PC-9 (cell line): ENCODE measurements around the gene KIFBP. TPM values are rescaled to one million over a fixed set of nuclear protein-coding genes. Genes with fewer than 3 reads are reported as not detected.

Experiments
- BruUV-seq: library from RNA; stranded (reverse); fragments of 400-500 nt; replicated peaks from 2 replicates; lab custom pipeline; 2021; lab: Mats Ljungman, UMichigan
- CTCF ChIA-PET: fragments of 300-600 bp; sonication (Branson Sonifier 250); formaldehyde crosslinking; loops from one replicate; lab custom pipeline; 2022; ENCODE audit warnings: antibody characterized with exemption; lab: Charles Lee
- POLR2A ChIA-PET: fragments of 300-600 bp; sonication (Branson Sonifier 250); formaldehyde crosslinking; loops from one replicate; lab custom pipeline; 2022; ENCODE audit warnings: antibody characterized with exemption; ENCODE audit not compliant: unreplicated experiment; lab: Charles Lee
- DNase-seq, 2 experiments: peaks; one replicate each; pipeline versions ENCODE4 v3.0.0 to v3.0.0-alpha.2; 2015 to 2022; ENCODE audit warnings: mixed read lengths in 1 of 2
- H2AFZ ChIP-seq: fragments of 200-600 bp; sonication (generic); 2 replicates; pipeline ENCODE4 v1.8.1; 2017; ENCODE audit warnings: antibody characterized with exemption
- H3F3A ChIP-seq: fragments of 200-600 bp; sonication (generic); 2 replicates; pipeline ENCODE4 v1.8.1; 2017; ENCODE audit warnings: antibody characterized with exemption, mild to moderate bottlenecking, low read depth; ENCODE audit not compliant: insufficient read depth
- H3K27ac ChIP-seq: fragments of 200-600 bp; sonication (generic); 2 replicates; pipeline ENCODE4 v1.6.1; 2016; ENCODE audit warnings: mixed run types
- H3K27me3 ChIP-seq: fragments of 200-600 bp; sonication (generic); 2 replicates; pipeline ENCODE4 v1.6.1; 2016; ENCODE audit warnings: low read depth, mixed run types; ENCODE audit not compliant: insufficient read depth
- H3K36me3 ChIP-seq: fragments of 200-600 bp; sonication (generic); 2 replicates; pipeline ENCODE4 v1.6.1; 2016; ENCODE audit warnings: low read depth, mixed run types
- H3K4me1 ChIP-seq: fragments of 200-600 bp; sonication (generic); replicated peaks from 2 replicates; pipeline ENCODE4 v1.6.1; 2016; ENCODE audit warnings: mixed run types; ENCODE audit not compliant: insufficient read depth
- H3K4me2 ChIP-seq: fragments of 200-600 bp; sonication (generic); 2 replicates; pipeline ENCODE4 v1.6.1; 2017; ENCODE audit warnings: mixed run types
- H3K4me3 ChIP-seq: fragments of 200-600 bp; sonication (generic); 2 replicates; pipeline ENCODE4 v1.6.1; 2016; ENCODE audit warnings: mixed run types
- H3K79me2 ChIP-seq: fragments of 200-600 bp; sonication (generic); 2 replicates; pipeline ENCODE4 v1.6.1; 2017; ENCODE audit warnings: low read depth, mixed run types
- H3K9me2 ChIP-seq: fragments of 200-600 bp; sonication (generic); 2 replicates; pipeline ENCODE4 v1.8.1; 2017; ENCODE audit warnings: mild to moderate bottlenecking; ENCODE audit not compliant: insufficient read depth
- H3K9me3 ChIP-seq: fragments of 200-600 bp; sonication (generic); 2 replicates; pipeline ENCODE4 v1.8.1; 2016; ENCODE audit warnings: low read depth; ENCODE audit not compliant: insufficient read depth
- H4K20me1 ChIP-seq: fragments of 200-600 bp; sonication (generic); 2 replicates; pipeline ENCODE4 v1.8.1; 2017; ENCODE audit not compliant: insufficient read depth
- EZH2 ChIP-seq: fragments of 200-600 bp; sonication (generic); IDR thresholded peaks from 2 replicates; pipeline ENCODE4 v1.8.0; 2017; ENCODE audit warnings: antibody characterized with exemption, low read depth
- intact Hi-C: fragments of 100-400 bp; cut with micrococcal nuclease; formaldehyde crosslinking; loops from one replicate; pipeline ENCODE4 v1.10.0; 2022; ENCODE audit not compliant: unreplicated experiment
- total RNA-seq: library from RNA; stranded (reverse); gene quantifications from 2 replicates; pipeline ENCODE4 v1.2.3, GENCODE V29; 2021
- TF ChIP-seq, protein P1 (sequence below): fragments of 200-600 bp; sonication (generic); conservative IDR thresholded peaks from 2 replicates; pipeline ENCODE4 v1.6.1; 2017; ENCODE audit warnings: mixed run types, antibody characterized with exemption, mild to moderate bottlenecking, moderate library complexity

The KIFBP gene
- total RNA-seq, 1 experiment from 2014 or later = 30.1 TPM

DNA sequence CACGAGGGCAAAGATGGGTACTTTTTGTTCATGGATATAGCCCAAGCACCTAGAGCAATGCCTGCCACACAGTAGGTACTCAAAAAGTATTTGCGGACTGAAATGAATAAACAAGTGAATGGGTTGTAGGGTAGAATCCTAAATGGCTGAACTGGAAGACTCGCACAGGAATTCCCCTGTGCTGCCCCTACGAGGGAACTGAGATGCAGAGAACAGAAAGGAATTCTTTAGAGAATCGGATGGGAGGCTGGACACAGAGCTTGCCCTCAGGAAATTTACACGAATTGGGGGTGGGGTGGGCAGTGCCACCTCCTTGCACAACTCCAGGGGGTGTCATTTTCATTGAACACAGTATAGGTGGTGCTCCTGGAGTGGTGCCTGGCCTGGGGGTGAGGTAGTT lies 64.1 kb downstream of the KIFBP start:
- Histone ChIP-seq H3K4me1 (peaks cover 9% of the 10 kb centered on the region), H3K4me2 (no peak overlapping the region), H3F3A (peaks cover 5% of the 10 kb centered on the region; the same call in 1 of the 2 replicates), H3K9me3 (no peaks in the 10 kb centered on the region), H3K27me3 (no peaks in the 10 kb centered on the region), H3K36me3 (no peaks in the 10 kb centered on the region), H2AFZ (no peak overlapping the region), H3K79me2 (no peaks in the 10 kb centered on the region), H3K9me2 (no peaks in the 10 kb centered on the region), H4K20me1 (no peaks in the 10 kb centered on the region), H3K27ac (no peak overlapping the region), H3K4me3 (no peak overlapping the region)
- intact Hi-C loops = no loop called here
- DNase-seq = no peak
- ChIA-PET POLR2A (no interaction called here), CTCF (no interaction called here)
- TF ChIP-seq EZH2 = no peak
- TF ChIP-seq, protein P1, sequence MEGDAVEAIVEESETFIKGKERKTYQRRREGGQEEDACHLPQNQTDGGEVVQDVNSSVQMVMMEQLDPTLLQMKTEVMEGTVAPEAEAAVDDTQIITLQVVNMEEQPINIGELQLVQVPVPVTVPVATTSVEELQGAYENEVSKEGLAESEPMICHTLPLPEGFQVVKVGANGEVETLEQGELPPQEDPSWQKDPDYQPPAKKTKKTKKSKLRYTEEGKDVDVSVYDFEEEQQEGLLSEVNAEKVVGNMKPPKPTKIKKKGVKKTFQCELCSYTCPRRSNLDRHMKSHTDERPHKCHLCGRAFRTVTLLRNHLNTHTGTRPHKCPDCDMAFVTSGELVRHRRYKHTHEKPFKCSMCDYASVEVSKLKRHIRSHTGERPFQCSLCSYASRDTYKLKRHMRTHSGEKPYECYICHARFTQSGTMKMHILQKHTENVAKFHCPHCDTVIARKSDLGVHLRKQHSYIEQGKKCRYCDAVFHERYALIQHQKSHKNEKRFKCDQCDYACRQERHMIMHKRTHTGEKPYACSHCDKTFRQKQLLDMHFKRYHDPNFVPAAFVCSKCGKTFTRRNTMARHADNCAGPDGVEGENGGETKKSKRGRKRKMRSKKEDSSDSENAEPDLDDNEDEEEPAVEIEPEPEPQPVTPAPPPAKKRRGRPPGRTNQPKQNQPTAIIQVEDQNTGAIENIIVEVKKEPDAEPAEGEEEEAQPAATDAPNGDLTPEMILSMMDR = no peak
- no TSS peak for BruUV-seq

DNA sequence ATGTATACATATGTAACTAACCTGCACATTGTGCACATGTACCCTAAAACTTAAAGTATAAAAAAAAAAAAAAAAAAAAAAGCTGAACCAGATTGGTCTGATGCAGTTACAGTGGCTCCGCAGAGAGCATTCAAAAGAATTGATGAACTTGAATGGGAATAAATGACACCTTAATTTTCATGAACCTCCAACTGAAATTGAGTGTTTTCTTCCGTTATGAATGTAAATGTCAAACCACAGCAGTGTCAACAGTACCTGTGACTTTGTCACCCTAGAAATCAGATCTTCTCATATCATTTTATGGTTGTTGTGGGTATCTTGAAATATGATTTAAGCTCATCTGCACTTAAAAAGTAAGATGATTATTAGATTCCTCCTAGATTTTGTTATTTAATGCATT lies 66.6 kb downstream of the KIFBP start:
- DNase-seq = no peak
- Histone ChIP-seq H3F3A (peaks cover 13% of the 10 kb centered on the region; the same call in 1 of the 2 replicates), H3K27me3 (no peaks in the 10 kb centered on the region), H3K79me2 (no peaks in the 10 kb centered on the region), H3K4me3 (no peak overlapping the region), H3K36me3 (no peaks in the 10 kb centered on the region), H3K9me2 (no peaks in the 10 kb centered on the region), H3K9me3 (no peaks in the 10 kb centered on the region), H2AFZ (no peak overlapping the region), H3K27ac (no peak overlapping the region), H3K4me1 (peaks cover 23% of the 10 kb centered on the region), H4K20me1 (no peaks in the 10 kb centered on the region), H3K4me2 (no peak overlapping the region)
- ChIA-PET CTCF (interaction anchor here (0.7 kb wide), 1 partner anchor 35 kb away, joined by 5 read pairs; no protein-coding TSS in a partner anchor), POLR2A (no interaction called here)
- BruUV-seq = no TSS peak
- intact Hi-C loops = no loop called here
- no peak for TF ChIP-seq EZH2
- TF ChIP-seq, protein P1 = no peak

DNA sequence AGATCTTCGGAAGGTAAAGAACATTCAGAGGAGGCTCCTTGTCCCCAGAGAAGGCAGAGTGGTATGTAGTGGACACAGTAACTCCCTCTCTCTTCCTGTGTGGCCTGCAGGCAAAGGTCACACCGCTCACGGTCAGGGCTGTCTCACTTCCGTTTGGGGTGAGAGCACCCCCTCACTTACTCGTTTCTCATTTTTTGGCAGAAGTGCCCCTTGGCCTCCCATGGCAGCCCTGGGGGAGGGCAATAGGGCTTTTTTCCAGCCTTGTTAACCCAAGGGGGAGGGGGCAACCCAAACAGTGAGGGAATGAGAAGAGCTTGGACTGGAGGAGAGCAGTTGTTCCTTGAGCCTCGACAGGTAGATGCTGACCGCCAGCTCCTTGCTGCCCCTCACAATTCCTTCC lies 67.5 kb downstream of the KIFBP start:
- Histone ChIP-seq H3K4me3 (no peak overlapping the region), H3F3A (peaks cover 21% of the 10 kb centered on the region), H3K9me2 (no peaks in the 10 kb centered on the region), H3K79me2 (no peaks in the 10 kb centered on the region), H4K20me1 (no peaks in the 10 kb centered on the region), H3K27me3 (no peaks in the 10 kb centered on the region), H3K27ac (no peak overlapping the region), H3K4me2 (no peak overlapping the region), H3K4me1 (peaks cover 28% of the 10 kb centered on the region), H3K9me3 (no peaks in the 10 kb centered on the region), H3K36me3 (no peaks in the 10 kb centered on the region), H2AFZ (no peak overlapping the region)
- no TSS peak for BruUV-seq
- ChIA-PET CTCF (no interaction called here), POLR2A (no interaction called here)
- no peak for TF ChIP-seq EZH2
- TF ChIP-seq, protein P1 = no peak
- intact Hi-C loops = no loop called here
- no peak for DNase-seq
